Karpas-422 (cell line): ENCODE measurements around the gene NUP98. TPM values are rescaled to one million over a fixed set of nuclear protein-coding genes. Genes with fewer than 3 reads are reported as not detected.

Source experiments
- DNase-seq: peaks from one replicate; pipeline ENCODE4 v3.0.0-alpha.2; 2015
- H2AFZ ChIP-seq: fragments of 200-600 bp; sonication (generic); 2 replicates; pipeline ENCODE4 v1.6.1; 2014; ENCODE audit warnings: antibody characterized with exemption, low read length, mixed read lengths
- H3K27ac ChIP-seq: fragments of 200-600 bp; sonication (generic); 2 replicates; pipeline ENCODE4 v1.5.1; 2014; ENCODE audit warnings: mild to moderate bottlenecking, low read length, moderate library complexity
- H3K27me3 ChIP-seq: fragments of 200-600 bp; sonication (generic); 2 replicates; pipeline ENCODE4 v1.6.1; 2014; ENCODE audit warnings: low read length, mixed read lengths
- H3K36me3 ChIP-seq: fragments of 200-600 bp; sonication (generic); 2 replicates; pipeline ENCODE4 v1.6.1; 2014; ENCODE audit warnings: low read length, mixed read lengths; ENCODE audit not compliant: insufficient read depth
- H3K4me1 ChIP-seq: fragments of 200-600 bp; sonication (generic); 2 replicates; pipeline ENCODE4 v1.6.1; 2014; ENCODE audit warnings: mild to moderate bottlenecking, low read length, mixed read lengths
- H3K4me2 ChIP-seq: fragments of 200-600 bp; sonication (generic); 2 replicates; pipeline ENCODE4 v1.6.1; 2014; ENCODE audit warnings: low read length, low read depth, mild to moderate bottlenecking; ENCODE audit not compliant: poor library complexity, severe bottlenecking
- H3K4me3 ChIP-seq: fragments of 200-600 bp; sonication (generic); 2 replicates; pipeline ENCODE4 v1.5.1; 2014; ENCODE audit warnings: mild to moderate bottlenecking, antibody characterized with exemption, low read length, mixed read lengths
- H3K79me2 ChIP-seq: fragments of 200-600 bp; sonication (generic); 2 replicates; pipeline ENCODE4 v1.6.1; 2014; ENCODE audit warnings: mild to moderate bottlenecking, low read length, mixed read lengths
- H3K9ac ChIP-seq: fragments of 200-600 bp; sonication (generic); 2 replicates; pipeline ENCODE4 v1.6.0; 2014; ENCODE audit warnings: low read length
- H3K9me2 ChIP-seq: fragments of 200-600 bp; sonication (generic), shearing (Covaris generic); replicated peaks from 2 replicates; pipeline ENCODE4 v1.6.0; 2014; ENCODE audit warnings: mild to moderate bottlenecking, low read length, moderate library complexity; ENCODE audit not compliant: insufficient read depth
- H3K9me3 ChIP-seq: fragments of 300-700, 200-600 bp; sonication (generic); 2 replicates; pipeline ENCODE4 v1.6.1; 2014; ENCODE audit warnings: low read length, mixed read lengths
- H4K20me1 ChIP-seq: fragments of 200-600 bp; sonication (generic); 2 replicates; pipeline ENCODE4 v1.6.1; 2014; ENCODE audit warnings: mild to moderate bottlenecking, antibody characterized with exemption, low read length, low read depth; ENCODE audit not compliant: insufficient read depth
- total RNA-seq: library from RNA; depleted of rRNA; stranded (reverse); fragments of >200 nt; shearing (Covaris generic); gene quantifications from 2 replicates; pipeline ENCODE4 v1.2.3, GENCODE V29; 2014; ENCODE audit warnings: low replicate concordance

NUP98 gene
- total RNA-seq, 1 experiment from 2014 or later = 124 TPM

DNA sequence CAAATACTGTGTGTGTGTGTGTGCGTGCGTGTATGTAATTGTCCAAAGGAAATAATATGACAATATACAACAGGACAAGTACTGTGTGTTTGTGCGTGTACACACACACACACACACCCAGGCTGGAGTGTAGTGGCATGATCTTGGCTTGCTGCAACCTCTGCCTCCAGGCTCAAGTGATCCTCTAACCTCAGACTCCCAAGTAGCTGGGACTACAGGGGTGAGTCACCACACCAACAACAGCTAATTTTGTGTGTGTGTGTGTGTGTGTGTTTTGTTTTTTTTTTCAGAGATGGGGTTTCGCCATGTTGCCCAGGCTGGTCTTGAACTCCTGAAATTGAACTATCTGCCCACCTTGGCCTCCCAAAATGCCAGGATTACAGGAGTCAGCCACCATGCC lies 61.5 kb downstream of the NUP98 start:
- no peak overlapping the region for H3K4me2 ChIP-seq
- H2AFZ ChIP-seq = no peak overlapping the region
- no peaks in the 10 kb centered on the region for H3K9me2 ChIP-seq
- H3K27ac ChIP-seq = no peak overlapping the region
- H3K79me2 ChIP-seq = peaks cover 43% of the 10 kb centered on the region
- no peak overlapping the region for H3K9ac ChIP-seq
- no peak for DNase-seq
- peaks cover 65% of the 10 kb centered on the region for H3K36me3 ChIP-seq
- H3K4me3 ChIP-seq = no peak overlapping the region
- H3K9me3 ChIP-seq = no peaks in the 10 kb centered on the region
- no peaks in the 10 kb centered on the region for H3K4me1 ChIP-seq
- H3K27me3 ChIP-seq = no peaks in the 10 kb centered on the region
- H4K20me1 ChIP-seq = no peaks in the 10 kb centered on the region

DNA sequence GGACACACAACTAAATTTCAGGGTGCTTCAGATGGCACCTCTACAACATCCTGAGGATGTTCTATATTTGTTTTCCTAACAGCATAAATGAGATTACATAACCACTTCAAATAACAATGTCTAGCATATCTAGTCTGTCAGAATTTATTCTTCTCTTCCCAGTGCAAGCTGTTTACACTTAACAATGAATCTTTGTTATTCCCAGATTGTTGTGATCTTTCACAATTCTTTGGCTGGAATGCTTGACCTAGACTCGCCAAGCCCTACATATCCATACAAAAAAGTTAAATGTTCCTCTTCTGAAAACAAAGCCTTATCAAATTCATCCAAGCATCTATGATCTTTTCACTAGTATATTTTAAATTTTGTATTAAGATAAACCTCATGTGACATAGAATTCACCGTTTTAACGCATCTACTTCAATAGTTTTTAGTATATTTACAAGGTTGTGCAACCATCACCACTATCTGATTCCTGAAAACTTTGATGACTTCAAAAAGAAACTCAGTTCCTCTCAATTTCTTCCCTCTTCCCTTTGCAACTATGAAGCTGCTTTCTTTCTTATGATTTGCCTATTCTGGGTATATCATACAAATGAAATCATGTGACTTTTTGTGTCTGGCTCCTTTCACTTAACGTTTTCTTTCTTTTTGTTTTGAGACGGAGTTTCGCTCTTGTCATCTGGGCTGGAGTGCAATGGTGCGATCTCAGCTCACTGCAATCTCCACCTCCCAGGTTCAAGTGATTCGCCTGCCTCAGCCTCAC lies 64.5 kb downstream of the NUP98 start:
- Histone ChIP-seq H3K4me3 (no peak overlapping the region), H3K9me2 (no peaks in the 10 kb centered on the region), H3K27ac (no peak overlapping the region), H4K20me1 (no peaks in the 10 kb centered on the region), H3K4me2 (no peak overlapping the region), H3K36me3 (peaks cover 70% of the 10 kb centered on the region), H3K27me3 (no peaks in the 10 kb centered on the region), H3K9me3 (no peaks in the 10 kb centered on the region), H2AFZ (no peak overlapping the region), H3K4me1 (no peaks in the 10 kb centered on the region), H3K79me2 (peaks cover 26% of the 10 kb centered on the region), H3K9ac (no peak overlapping the region)
- DNase-seq = no peak

DNA sequence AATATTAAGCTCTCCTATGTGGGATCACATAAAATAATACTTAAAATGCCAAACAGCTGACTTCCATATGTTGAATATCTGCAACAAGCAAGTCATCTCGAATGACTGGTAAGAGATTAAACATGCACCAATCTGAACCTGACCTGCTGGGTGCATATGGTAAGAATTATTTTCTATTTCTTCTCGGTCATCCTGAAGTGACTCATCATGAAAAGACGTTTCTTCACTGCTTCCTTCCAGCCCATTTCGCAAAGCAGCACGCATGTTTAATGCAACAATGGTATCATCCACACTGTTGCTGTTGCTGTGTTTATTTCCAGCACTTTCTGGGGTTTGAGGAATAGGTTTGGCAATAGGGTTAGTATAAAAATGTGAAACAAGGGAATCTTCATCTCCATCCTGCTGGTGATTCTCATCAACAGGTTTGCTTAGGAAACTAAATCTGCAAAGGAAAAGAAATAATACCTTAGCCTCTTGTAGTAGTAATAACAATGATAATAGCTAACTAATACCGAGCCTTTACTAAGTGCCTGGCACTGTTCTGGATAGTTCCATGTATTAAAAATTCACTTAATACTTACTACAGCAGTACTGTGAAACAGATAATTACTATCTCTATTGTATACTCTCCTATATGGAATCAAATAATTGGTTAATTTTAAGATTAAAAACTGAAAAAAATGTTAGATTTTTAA lies 74.2 kb downstream of the NUP98 start:
- H2AFZ ChIP-seq = no peak overlapping the region
- no peaks in the 10 kb centered on the region for H4K20me1 ChIP-seq
- no peaks in the 10 kb centered on the region for H3K9me3 ChIP-seq
- no peaks in the 10 kb centered on the region for H3K9me2 ChIP-seq
- H3K36me3 ChIP-seq = peaks cover 71% of the 10 kb centered on the region
- H3K79me2 ChIP-seq = peaks cover 28% of the 10 kb centered on the region
- no peaks in the 10 kb centered on the region for H3K27me3 ChIP-seq
- H3K4me2 ChIP-seq = no peak overlapping the region
- no peak overlapping the region for H3K27ac ChIP-seq
- H3K4me1 ChIP-seq = no peaks in the 10 kb centered on the region
- H3K4me3 ChIP-seq = no peak overlapping the region
- no peak for DNase-seq
- no peak overlapping the region for H3K9ac ChIP-seq

DNA sequence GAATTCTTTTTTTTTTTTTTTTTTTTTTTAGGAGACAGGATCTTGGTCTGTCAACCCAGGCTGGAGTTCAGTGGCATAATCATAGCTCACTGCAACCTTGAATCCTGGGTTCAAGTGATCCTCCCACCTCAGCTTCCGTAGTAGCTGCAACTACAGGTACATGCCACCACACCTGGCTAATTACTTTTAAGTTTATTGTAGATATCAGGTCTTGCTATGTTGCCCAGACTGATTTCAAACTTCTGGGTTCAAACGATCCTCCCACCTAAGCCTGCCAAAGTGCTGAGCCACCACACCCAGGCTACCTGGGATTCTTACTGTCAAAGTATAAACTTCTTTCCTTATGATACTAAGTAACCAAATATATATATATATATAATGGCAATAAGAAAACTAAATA lies 75.3 kb downstream of the NUP98 start:
- Histone ChIP-seq H3K9me2 (no peaks in the 10 kb centered on the region), H2AFZ (no peak overlapping the region), H3K9ac (no peak overlapping the region), H4K20me1 (no peaks in the 10 kb centered on the region), H3K4me2 (no peak overlapping the region), H3K9me3 (no peaks in the 10 kb centered on the region), H3K27me3 (no peaks in the 10 kb centered on the region), H3K4me1 (no peaks in the 10 kb centered on the region), H3K79me2 (peaks cover 29% of the 10 kb centered on the region), H3K36me3 (peaks cover 71% of the 10 kb centered on the region), H3K4me3 (no peak overlapping the region), H3K27ac (no peak overlapping the region)
- DNase-seq = no peak

DNA sequence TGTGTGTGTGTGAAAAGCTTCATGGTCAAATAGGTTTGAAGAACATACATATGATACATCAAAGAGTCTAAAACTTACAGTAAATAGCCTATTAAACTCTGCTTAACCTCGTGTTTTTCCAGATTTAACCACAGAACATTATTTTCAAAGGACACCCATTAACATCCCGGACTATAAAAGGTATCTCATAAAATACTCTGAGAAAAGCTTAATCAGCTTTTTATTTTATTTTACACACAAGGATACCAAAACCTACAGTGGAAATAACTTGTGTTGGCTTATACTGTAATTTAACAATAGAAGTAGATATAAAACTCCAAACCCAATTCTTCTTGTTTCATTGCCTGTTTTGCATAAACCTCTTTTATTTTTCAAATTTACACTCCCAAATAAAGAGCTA lies 76.4 kb downstream of the NUP98 start:
- no peaks in the 10 kb centered on the region for H3K9me2 ChIP-seq
- peaks cover 72% of the 10 kb centered on the region for H3K36me3 ChIP-seq
- DNase-seq = no peak
- H3K4me1 ChIP-seq = no peaks in the 10 kb centered on the region
- no peak overlapping the region for H3K4me2 ChIP-seq
- no peak overlapping the region for H2AFZ ChIP-seq
- no peaks in the 10 kb centered on the region for H3K27me3 ChIP-seq
- peaks cover 24% of the 10 kb centered on the region for H3K79me2 ChIP-seq
- no peak overlapping the region for H3K4me3 ChIP-seq
- H3K9ac ChIP-seq = no peak overlapping the region
- H4K20me1 ChIP-seq = no peaks in the 10 kb centered on the region
- no peaks in the 10 kb centered on the region for H3K9me3 ChIP-seq
- H3K27ac ChIP-seq = no peak overlapping the region

DNA sequence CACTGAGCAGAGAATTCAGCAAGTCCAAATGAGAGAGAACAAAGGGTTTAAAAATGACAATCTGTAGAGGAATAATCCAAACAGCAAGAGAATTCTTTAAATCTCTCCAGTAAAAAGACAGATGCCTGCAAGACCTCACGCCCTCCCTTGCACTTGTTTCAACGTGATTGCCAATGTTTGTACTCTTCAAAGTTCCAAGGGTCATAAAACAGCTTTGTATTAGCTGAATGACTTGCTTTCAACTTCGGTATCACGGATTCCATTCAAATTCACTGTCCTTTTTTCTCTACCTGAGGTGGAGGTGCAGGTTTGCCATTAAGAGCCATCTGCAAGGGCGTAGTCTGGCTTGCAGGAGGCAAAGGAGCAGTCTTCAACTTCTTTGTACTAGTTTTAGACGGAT lies 85.1 kb downstream of the NUP98 start:
- Histone ChIP-seq H3K79me2 (peaks cover 31% of the 10 kb centered on the region), H2AFZ (no peak overlapping the region), H3K9me2 (no peaks in the 10 kb centered on the region), H3K4me1 (no peaks in the 10 kb centered on the region), H3K9ac (no peak overlapping the region), H3K36me3 (peaks cover 71% of the 10 kb centered on the region), H3K9me3 (no peaks in the 10 kb centered on the region), H3K27me3 (no peaks in the 10 kb centered on the region), H3K27ac (no peak overlapping the region), H3K4me3 (no peak overlapping the region), H4K20me1 (no peaks in the 10 kb centered on the region), H3K4me2 (no peak overlapping the region)
- DNase-seq = no peak

DNA sequence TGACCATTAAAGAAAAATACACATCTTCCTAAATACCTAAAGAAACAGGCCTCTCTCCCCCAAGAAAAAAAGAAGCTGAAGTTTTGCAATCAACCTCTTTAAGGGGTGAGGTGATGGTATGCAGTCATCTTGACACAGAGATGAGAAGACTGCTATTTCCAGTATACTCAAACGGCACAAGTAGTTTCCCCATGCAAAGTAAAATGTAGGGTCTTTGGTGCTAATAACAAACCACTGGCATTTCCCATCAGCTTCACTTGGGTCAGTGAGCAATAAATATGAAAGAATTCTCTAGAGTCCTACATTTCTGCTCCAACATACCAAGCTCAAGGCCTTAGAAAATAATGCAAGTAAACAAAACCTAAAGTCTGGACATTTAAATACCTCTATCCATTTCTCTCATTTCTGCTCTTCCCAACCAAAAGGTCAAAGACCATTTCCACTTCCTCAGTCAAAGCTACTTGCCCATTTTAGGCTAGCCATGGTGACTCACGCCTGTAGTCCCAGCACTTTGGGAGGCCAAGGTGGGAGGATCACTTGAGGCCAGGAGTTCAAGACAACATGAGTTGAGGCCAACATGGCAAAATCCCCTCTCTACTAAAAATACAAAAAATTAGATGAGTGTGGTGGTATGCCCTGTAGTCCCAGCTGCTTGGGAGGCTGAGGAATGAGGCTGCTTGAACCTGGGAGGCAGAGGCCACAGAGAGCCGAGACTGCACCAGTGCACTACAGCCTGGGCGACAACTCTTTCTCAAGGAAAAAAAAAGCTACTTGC lies 86.7 kb downstream of the NUP98 start:
- Histone ChIP-seq H3K4me2 (no peak overlapping the region), H3K79me2 (peaks cover 34% of the 10 kb centered on the region), H3K4me3 (no peak overlapping the region), H4K20me1 (no peaks in the 10 kb centered on the region), H3K9me3 (no peaks in the 10 kb centered on the region), H3K27ac (no peak overlapping the region), H3K36me3 (peaks cover 67% of the 10 kb centered on the region), H3K4me1 (no peaks in the 10 kb centered on the region), H3K9ac (no peak overlapping the region), H3K27me3 (no peaks in the 10 kb centered on the region), H3K9me2 (no peaks in the 10 kb centered on the region), H2AFZ (no peak overlapping the region)
- DNase-seq = no peak

DNA sequence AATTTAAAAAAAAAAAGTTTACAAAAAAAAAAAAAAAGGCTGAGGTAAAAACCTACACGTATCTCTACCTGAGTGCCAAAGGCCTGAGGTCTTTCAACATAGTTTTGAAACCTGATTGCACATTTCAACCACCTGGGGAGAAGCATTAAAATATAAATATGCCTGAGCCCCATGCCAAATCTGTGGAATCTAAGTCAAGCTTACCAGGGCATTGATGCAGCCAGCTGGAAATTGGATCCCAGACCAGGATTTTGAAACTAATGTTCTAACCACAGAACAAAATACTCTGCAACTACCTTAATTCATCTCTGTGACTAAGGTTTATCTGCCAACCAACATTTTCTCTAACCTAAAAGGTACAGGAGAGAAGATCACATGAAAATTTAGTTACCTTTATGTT lies 87.4 kb downstream of the NUP98 start:
- no peaks in the 10 kb centered on the region for H3K4me1 ChIP-seq
- no peaks in the 10 kb centered on the region for H3K27me3 ChIP-seq
- no peak overlapping the region for H3K27ac ChIP-seq
- no peak overlapping the region for H3K4me3 ChIP-seq
- H3K9me2 ChIP-seq = no peaks in the 10 kb centered on the region
- no peak overlapping the region for H3K4me2 ChIP-seq
- no peak for DNase-seq
- H3K36me3 ChIP-seq = peaks cover 68% of the 10 kb centered on the region
- no peaks in the 10 kb centered on the region for H3K9me3 ChIP-seq
- H3K9ac ChIP-seq = no peak overlapping the region
- no peaks in the 10 kb centered on the region for H4K20me1 ChIP-seq
- peaks cover 34% of the 10 kb centered on the region for H3K79me2 ChIP-seq
- H2AFZ ChIP-seq = no peak overlapping the region
